ENCODE data around the gene CD180.

CD180 gene

DNA sequence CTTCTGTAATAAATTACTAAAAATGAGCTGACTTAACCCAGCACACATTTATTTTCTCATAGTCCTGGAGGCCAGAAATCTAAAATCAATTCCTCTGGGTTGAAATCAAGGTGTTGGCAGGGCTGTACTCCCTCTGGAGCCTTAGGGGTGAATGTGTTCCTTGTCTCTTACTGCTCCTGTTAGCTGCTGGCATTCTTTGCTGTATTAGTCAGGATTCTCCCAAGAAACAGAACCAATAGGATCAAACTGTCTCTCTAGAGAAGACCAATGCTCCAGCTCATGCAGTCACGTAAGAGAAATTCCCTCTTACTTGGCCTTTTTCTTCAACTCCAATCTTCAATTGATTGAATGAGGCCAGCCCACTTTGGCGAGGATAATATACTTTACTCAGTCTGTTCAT, 15.3 kb upstream of the CD180 start:
- no peak for DNase-seq (ENCODE audit: low read depth)

DNA sequence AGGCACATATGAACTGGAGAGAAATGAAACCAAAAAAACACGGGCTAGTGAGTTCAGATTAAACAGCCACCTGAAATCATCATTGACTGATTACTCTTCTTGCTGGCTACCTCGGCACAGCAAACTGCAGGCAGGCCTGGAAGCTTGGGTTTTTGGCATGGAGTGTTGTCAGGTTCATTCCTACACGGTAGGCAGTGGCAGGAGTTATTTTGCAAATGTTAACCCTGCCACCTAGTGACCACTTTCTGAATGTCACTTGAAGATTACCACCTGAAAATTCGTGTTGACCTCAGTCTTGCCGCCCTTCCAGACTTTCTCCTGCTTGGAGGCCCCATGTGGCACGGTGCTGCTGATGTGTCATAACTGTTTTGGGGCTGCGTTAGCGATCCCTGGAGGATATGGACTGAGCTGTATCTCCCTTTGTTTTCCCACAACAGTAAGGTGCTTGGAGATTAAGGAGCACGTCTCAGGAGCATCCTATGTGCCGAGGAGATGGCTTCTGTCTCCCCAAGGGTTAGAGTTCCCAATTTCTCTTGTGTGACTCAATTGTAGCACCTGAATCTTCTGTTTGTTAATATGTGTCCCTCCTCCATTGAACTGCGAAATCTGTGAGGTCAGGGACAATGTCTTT, 12.7 kb upstream of the CD180 start:
- DNase-seq (ENCODE audit: low read depth): peak; percentile 44

DNA sequence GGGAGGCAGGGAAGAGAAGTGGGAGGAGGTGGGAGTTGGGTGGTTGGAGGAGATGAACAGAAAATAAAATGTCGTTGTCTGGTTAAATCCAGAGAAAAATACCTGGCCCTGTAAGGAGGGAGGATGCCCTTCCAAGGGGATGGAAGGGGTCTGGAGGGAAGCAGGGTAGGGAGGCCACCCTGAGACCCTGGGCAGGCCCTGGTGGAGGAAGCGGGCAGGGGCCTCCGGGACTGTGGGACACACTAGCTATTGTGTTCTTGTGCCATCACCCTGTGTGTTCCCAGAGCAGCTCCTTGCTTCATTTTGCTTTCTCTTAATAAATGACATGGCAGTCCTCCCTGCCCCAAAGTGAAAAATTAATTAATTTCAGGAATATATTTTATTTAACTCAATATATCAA, 11.8 kb upstream of the CD180 start:
- DNase-seq (ENCODE audit: low read depth): no peak

GRCh38 chr5:67206929-67207328, 10.3 kb upstream of the CD180 start:
- DNase-seq (ENCODE audit: low read depth): peak; percentile 67

DNA sequence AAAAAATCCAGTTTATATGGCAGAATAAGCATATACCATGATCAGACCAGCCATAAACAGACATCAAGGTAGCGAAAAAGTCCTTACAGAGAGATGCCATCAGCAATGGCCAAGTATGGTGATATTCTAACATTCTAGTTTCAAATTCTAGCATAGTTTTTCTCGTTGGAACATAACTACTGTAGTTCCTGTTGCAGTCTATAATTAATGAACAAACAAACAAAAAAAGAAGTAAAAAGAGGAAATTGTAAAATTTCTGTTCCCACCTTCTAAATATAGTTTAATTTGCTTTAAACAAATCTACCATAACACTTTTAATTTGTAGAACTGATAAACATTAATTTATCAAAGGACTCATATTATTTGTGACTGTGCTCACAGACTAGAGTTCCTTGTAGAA, 9.9 kb upstream of the CD180 start:
- no peak for DNase-seq (ENCODE audit: low read depth)

DNA sequence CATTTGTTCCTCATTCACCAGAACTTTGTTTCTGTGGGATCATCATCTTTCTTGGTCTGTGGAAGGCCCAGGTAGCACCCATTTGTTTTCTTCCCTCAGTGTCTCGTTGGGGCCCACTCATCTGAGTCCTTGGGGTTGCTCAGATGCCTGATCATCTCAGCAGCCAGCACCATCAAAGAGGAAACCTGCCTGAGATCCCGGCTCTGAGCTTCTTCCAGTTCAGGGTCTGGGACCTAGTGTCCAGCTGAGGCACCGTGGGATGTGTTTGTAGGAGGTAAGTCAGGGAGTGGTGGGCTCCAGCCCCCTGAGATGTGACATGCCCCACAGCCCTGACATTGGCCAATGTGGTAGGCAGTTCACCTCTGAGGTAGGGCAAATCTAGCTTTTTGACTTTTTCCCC, 9.4 kb upstream of the CD180 start:
- no peak for DNase-seq (ENCODE audit: low read depth)

DNA sequence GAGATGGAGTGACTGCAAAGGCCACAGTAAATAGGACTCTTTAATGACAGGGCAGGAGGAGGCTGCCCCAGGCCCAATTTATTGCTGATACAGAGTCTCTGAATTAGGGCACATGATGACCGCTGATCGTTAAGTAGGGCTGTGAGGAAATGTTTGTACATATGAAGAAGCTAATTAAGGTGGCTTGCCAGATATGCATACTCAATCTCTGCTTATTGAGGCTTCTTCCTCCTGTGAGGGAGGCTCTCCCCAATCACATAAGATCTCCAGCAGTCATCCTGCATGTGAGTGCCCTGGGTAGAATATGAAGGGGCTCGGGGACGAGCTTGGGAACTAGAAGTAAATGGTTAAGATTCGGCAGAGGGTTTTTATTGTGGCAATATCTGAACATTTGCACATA, 8.2 kb upstream of the CD180 start:
- no peak for DNase-seq (ENCODE audit: low read depth)

DNA sequence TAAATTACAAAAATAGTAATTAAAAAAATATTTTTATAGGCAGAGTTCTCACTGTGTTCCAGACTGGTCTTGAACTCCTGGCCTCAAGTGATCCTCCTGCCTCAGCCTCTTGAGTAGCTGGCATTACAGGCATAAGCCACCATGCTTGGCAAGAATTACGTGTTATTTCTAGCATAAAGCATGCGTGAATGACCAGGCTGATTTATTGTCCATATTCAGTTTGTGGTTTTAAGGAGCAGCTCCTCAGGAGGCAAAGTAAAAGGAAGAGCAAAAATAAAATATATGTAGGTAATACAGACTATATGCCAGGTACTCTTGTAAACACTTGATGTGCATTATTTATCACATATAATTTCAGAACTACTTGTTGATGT, 7.1 kb upstream of the CD180 start:
- DNase-seq (ENCODE audit: low read depth): no peak

- no peak for DNase-seq (ENCODE audit: low read depth)
Observed at GRCh38 chr5:67202828-67203227, 6.2 kb upstream of the CD180 start.

DNA sequence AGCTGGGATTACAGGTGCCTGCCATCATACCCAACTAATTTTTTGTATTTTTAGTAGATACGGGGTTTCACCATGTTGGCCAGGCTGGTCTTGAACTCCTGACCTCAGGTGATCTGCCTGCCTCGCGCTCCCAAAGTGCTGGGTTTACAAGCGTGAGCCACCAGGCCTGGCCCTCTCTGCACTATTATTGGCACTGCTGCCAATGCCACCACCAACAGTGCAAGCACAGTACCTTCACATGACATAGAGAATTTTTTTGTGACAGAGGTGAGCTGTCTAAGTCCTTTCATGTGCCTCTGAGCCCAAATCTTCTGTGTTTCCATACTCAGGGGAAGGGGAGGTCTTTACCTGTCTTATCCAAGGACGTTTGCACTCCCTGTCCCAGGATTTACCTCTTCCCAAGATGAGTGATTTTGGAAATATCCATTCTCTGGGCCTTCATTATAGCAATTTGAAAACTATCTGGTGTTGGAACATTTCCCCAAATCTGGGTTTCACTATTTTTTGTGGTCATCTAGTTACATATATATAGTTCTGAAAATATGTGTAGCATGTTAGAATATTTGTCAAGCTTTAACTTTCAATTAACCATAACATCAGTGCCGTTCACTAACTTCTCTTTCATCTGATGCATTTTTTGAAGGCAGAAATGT, 5.4 kb upstream of the CD180 start:
- no peak for DNase-seq (ENCODE audit: low read depth)

DNA sequence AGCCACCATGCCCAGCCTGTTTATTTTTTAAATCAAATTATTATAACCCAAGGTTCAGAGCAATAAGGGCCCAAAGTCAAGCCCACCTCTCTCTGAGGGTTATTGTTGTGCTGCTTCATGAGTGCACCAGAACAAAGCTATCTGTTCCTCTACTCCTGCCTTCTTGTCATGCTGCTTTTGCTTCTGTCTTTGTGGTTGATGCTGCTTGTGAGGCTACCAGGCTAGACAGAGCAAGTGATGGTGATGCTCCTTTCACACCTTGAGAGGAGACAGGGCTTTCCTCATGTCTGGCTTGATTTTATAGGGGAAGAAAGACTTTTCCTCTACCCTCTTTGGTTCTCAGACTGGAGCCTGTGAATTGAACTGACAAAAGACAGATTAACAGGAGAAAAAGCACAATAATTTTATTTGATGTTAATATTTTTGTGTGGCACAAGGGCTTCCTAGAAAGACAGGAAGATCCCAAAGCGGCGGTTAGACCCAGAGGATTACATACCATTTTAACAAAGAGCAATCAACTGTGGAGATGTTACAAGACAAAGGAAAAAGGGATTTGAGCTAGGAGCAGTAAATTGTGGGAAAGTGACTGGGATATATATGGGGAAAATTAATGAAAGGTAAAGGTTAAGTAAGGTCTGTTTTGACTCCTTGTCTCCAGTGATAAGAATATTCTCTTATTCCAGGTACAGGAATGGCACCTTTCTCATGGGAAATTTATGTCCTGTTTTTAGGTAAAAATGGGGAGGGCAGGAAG, 4.4 kb upstream of the CD180 start:
- DNase-seq (ENCODE audit: low read depth): no peak

DNA sequence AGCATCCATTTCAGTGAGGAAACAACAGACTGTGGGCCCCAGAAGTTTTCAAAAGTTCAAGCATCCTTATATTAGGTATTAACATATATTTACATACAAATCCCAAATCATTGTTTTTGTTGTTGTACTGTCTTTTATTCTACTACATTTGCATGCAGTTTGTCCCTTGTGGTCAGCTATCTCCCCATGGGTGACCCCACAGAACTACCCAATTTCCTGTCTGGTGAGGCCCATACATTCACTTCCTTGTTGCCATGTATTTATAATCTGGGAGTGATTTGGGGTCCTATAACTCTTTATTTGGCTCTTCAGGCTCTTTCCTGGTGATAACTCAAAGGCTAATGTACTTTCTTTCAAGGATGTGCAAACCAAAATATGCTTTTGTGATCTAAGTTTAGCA, 3.3 kb upstream of the CD180 start:
- DNase-seq (ENCODE audit: low read depth): no peak

DNA sequence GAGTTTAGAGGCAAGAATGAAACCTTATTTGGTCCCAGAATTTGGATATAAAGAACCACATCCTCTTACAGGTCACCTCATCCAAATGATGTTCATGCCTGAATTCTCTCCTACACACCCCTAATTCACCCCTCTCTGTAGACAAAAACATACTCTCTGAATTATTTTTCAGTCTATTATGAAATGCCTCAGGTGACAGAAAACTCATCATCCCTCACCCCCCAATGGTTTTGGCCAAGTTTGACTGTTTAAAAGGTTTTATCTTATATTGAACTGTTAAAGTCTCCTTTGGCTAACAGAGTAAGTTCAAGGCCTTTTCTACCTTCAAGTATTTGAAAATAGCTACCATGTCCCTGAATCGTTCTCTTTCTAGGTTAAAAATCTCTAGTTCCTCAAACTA, 2.3 kb upstream of the CD180 start:
- no peak for DNase-seq (ENCODE audit: low read depth)

GRCh38 chr5:67197536-67197935, 937 bp upstream of the CD180 start:
- DNase-seq (ENCODE audit: low read depth): no peak

GRCh38 chr5:67195406-67196275, 958 bp downstream of the CD180 start:
- no peak for DNase-seq (ENCODE audit: low read depth)

GRCh38 chr5:67194166-67194565, 2.4 kb downstream of the CD180 start:
- DNase-seq (ENCODE audit: low read depth): no peak

DNA sequence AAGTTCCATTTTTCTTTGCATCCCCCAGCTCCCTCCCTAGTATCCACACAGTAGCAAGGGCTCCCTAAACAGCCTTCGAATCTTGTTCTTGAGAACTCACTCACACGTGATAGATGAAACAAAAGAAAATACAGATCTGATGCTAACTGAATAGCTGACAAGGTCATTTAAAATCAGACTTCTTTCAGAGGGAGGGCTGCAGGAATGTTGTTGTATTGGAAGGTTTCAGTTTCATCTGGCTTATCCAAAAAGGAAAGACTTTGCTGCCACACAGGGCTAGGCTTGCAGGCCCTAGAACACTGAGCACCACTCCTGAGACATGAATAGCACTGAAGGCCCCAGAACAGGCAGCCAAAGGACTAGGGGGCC, 3.2 kb downstream of the CD180 start:
- DNase-seq (ENCODE audit: low read depth): no peak

DNA sequence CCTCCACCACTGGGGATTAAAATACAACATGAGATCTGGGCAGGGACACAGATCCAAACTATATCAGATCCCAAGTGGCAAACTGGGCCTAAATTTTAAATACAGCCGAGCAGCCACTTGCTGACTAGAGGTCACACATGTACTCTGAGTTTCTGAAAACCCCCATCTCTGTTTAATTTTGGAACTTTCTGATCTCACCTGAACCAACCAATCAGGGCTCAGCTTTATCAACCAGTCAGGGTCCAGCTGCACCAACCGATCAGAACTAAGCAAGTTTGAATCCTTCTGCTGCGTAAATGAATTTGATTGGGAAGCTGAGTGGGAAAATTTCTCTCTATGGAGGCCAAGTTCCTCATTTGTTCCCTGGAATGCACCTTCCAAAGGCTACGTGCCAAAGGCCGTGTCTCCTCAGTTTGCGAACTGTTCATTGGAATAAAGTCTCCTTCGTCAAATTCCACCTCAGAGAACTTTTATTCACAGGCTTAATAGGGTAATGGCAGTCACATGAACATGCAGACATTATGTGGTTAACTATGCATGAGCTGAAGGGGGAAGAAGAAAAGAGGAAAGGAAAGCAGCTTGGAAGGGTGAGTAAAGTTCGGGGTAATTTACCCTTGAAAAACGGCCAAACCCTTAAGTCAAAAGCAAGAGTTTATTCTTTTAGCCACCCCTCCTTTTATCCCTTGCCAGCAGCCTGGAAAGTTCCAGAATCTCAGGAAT, 3.7 kb downstream of the CD180 start:
- no peak for DNase-seq (ENCODE audit: low read depth)

DNA sequence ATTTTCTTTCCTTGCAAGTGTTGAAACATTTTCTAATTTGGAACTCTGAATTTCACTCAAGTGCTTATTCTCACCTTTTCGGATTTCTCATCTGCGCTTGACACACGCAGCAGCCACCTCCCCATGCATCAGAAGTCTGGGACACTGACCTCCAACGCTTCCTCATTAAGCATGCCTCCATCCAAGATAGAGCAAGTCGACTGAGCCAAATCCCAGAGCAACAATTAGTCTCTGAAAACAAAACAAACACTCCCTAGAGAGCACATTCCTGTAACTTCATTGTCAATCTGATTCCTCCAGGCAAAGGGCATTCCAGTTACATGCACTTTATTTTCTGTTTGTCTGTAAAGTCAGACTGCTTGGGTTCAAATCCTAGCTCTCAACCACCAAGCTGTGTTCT, 5.7 kb downstream of the CD180 start:
- no peak for DNase-seq (ENCODE audit: low read depth)

DNA sequence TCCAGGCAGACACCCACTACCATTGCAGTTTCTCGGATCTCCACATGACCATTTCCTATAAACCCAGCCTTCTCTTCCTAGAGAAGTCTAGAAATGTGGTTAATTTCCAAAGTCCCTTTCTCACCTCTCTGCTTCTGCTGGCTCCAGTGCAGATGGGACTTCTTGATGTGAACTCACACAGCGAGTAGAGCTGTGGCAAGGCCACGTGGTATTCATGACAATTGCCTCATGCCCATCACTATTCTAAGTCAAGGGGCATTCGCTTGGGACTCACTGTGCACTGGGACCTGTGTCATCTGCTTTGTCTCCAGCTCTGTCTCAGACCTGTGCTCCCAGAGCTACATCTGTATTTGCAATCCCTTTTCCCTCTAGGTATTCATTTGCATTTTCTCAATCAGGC, 6.2 kb downstream of the CD180 start:
- no peak for DNase-seq (ENCODE audit: low read depth)

GRCh38 chr5:67189931-67190330, 6.7 kb downstream of the CD180 start:
- DNase-seq (ENCODE audit: low read depth): no peak

DNA sequence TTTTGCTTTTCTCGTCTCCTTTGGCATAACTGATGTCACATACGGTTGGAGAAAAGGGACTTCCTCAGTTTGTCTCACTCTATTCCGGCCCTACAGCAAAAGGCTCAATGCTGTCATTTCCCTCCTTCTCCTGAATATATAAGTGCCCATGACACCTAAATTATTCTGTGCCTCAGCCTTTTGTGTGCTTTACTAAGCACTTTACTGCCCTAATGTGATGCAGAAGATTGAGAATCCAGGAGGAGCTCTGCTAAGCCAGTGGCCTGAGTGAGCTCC, 7.6 kb downstream of the CD180 start:
- DNase-seq (ENCODE audit: low read depth): no peak

Data from stimulated activated CD8-positive, alpha-beta memory T cell treated with anti-CD3 and anti-CD28 coated beads, Interleukin-12 subunit alpha, Interleukin-12 subunit beta, amount 100 ng/mL, for 1 hour (primary cell).